GM21528 (cell line): ENCODE measurements around the gene CEND1.

Source experiments
- ATAC-seq: cut with Tn5 transposase; IDR thresholded peaks from one replicate; pipeline ENCODE4 v1.9.1; 2021; ENCODE audit warnings: mild to moderate bottlenecking, moderate library complexity; ENCODE audit not compliant: unreplicated experiment, low FRiP score

CEND1 gene

DNA sequence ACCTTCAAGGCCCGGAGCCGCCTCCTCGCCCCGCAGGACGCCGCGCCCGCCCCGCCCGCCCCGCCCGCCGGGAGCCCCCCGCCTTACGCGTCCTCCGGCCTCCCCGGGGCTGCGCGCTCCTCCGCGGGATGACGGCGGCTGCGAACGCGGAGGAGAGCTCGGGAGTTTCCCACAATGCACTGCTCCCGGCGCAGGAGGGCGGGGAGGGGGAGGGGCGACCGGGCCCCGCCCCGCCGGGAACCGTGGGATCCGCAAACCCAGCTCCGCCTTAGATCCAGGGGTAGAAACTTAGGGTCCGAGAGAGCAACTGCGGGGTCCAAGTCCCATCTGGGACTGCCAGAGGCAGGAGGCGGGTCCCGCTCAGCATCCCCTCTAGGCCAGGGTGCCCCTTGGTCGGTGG is at the start of gene CEND1:
TSS of gene CEND1 (minus strand) at position 148 of the 400 bp plus-strand sequence. CDS start 1,514 bp downstream, outside the sequence.
- no peak for ATAC-seq

GRCh38 chr11:839280-839623 is 49.4 kb upstream of the CEND1 start:
- ATAC-seq, result no peak

GRCh38 chr11:838441-839279 is 48.8 kb upstream of the CEND1 start:
- ATAC-seq, result no peak

DNA sequence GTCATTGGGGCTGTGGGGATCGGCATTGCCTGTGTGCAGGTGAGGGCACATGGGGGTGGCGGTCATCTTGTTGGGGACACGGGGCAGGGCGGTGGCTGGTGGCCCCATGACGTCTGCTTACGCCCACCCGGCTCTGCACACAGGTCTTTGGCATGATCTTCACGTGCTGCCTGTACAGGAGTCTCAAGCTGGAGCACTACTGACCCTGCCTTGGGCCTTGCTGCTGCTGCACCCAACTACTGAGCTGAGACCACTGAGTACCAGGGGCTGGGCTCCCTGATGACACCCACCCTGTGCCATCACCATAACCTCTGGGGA is 48.1 kb upstream of the CEND1 start:
- no peak for ATAC-seq

GRCh38 chr11:837189-837989 is 47.5 kb upstream of the CEND1 start:
- ATAC-seq, result no peak

- ATAC-seq, result no peak
Measured at GRCh38 chr11:836700-837099, 46.8 kb upstream of the CEND1 start.

- ATAC-seq, result no peak
Measured at GRCh38 chr11:836274-836673, 46.4 kb upstream of the CEND1 start.

DNA sequence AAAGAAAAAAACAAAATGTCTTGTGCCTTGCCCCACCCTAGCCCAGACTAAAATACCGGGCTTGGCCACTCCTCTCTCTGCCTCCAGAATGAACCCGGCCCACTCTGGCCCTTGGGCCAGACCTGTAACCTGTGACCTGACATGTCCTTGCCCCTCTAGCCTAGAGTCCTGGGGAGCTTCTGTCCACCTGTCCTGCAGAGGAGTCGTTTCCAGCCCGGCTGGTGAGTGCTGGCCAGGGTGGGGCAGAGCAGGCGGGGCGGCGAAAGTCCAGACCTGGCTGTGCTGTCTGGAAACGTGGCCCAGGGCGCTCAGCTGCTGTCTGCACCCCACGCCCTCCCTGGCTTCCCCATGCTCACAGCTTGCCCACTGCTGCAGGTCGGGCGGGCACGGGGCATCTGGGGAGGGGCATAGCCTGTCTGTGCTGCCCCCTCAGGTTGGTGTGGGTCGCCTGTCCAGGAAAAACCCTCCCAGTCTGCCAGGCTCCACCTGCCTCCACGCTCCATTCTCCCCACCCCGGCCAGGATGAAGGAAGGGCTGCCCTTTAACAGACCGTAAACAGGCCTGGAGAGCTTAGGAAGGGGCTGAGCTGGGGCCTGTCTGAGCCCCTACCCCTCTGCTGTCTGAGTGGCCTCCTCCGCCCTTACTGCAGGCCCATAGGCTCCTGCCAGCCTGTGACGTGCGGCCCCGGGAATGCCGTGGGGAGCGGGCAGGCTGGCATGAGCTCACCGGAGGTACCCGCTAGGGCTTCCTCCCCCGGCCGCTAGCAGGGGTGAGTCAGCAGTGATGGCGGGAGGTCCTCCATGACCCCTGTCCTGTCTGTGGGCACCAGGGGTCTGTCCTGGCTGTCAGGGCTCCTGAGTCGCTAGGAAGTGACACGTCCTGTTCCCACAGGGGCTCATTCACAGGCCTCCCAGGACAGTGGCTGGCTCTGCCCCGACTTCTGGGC is 44.8 kb upstream of the CEND1 start:
- ATAC-seq, result no peak

DNA sequence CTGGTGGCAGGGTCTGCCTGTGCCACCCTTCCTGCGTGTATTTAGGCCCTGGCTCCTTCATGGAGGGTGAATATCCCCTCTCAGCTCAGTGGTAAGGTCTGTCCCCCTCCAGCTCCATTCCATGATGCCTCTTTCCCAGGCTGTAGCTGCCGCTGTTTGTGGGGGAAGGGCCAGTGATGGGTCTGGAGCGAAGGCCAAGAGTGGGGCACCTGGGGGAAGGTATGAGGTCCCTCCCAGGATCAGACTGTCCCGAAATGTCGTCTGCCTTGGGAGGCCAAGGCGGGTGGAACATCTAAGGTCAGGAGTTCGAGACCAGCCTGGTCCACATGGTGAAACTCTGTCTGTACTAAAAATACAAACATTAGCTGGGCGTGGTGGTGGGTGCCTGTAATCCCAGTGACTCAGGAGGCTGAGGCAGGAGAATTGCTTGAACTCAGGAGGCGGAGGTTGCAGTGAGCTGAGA is 44.0 kb upstream of the CEND1 start:
- ATAC-seq, result no peak

DNA sequence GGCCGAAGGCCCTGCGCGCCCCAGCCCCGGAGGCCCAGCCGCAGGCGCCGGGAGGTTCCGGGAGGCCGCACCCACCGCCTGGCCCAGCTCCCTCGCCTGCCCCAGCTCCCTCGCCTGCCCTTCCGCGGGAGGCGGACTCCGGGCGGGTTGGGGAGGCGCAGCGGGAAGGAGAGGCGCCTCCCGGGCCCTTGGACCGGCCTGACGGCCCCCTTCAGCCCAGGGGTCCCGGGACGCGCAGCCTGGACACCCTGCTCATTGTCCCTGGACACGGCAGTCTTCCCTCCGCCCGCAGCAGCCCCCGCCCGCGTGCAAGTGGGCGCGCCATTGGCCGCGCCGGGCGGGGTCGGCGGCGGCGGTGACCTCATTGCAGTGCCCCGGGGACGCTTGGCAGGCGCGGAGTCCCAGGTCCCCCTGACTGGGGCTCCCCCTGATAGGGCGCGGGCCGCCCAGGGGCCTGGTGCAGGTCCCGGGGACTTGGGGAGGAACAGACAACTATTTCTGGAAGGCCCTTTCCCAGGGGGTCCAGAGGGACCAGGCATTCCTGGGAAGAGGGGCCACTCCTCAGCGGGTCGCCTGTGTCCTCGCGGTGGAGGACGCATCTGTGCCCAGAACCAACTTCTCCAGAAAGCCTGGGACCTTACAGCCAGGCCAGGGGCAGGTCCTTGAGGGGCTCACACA is 43.4 kb upstream of the CEND1 start:
- ATAC-seq, result no peak

- ATAC-seq, result no peak
Measured at GRCh38 chr11:832529-833113, 42.7 kb upstream of the CEND1 start, which contains the start of gene CD151. CD151 (plus strand) TSS chr11:832952; CDS start chr11:836070, 3,118 bp downstream.

DNA sequence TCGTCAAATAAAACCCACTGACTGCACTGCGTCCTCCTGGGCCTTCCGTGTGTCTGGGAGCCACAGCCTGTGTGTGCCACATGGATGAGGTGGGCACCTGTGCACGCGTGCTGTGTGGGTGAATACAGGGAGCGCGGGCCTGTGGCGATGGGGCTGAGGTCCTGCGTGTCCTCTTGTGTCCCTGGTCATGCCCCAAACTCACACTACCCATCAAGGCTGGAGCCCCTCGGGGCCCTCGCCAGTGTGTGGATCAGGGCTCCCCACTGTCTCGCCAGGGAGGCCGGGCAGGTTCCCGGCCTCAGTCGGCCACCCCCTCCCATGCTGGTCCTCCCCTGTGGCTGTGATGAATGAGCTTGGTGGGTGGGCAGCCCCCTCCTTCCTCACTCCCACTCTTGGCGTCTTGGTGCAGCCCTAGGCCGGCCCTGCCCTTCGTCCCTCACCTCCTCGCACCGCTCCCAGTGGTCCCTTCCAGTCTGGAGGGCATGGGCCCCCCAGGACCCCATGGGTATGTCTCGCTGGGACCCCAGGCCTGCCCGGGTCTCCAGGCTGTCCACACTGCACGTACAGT is 42.2 kb upstream of the CEND1 start:
- no peak for ATAC-seq

- no peak for ATAC-seq
Measured at GRCh38 chr11:831118-831864, 41.4 kb upstream of the CEND1 start.

GRCh38 chr11:830295-831117 is 40.6 kb upstream of the CEND1 start:
- ATAC-seq, result no peak

- no peak for ATAC-seq
Measured at GRCh38 chr11:829847-830294, 40.0 kb upstream of the CEND1 start.

- ATAC-seq, result no peak
Measured at GRCh38 chr11:829176-829846, 39.4 kb upstream of the CEND1 start.

- no peak for ATAC-seq
Measured at GRCh38 chr11:828506-829175, 38.8 kb upstream of the CEND1 start.
